NCI-H82 treated with DMSO at 0.1 percent for 48 hours (cell line): ENCODE results near the gene SETD7.

Experiments
- DNase-seq: peaks from one replicate; lab custom pipeline; 2025; ENCODE audit not compliant: unreplicated experiment; lab: John Stamatoyannopoulos, UW

Gene SETD7

GRCh38 chr4:139575072-139575471 is 19.1 kb upstream of the SETD7 start:
- DNase-seq = no peak

- no peak for DNase-seq
These were observed 18.6 kb upstream of the SETD7 start for GRCh38 chr4:139574641-139575040.

- no peak for DNase-seq
These were observed 12.4 kb upstream of the SETD7 start for GRCh38 chr4:139568206-139568955.

- peak; percentile 94 for DNase-seq
These were observed 11.3 kb upstream of the SETD7 start for GRCh38 chr4:139567159-139567870.

- DNase-seq = no peak
These were observed 8.5 kb upstream of the SETD7 start for GRCh38 chr4:139564502-139564901.

- no peak for DNase-seq
These were observed 7.5 kb upstream of the SETD7 start for GRCh38 chr4:139563515-139563914.

GRCh38 chr4:139562839-139563238 is 6.8 kb upstream of the SETD7 start:
- DNase-seq = no peak

- no peak for DNase-seq
These were observed 6.2 kb upstream of the SETD7 start for GRCh38 chr4:139562067-139562684.

- DNase-seq = no peak
These were observed 4.5 kb upstream of the SETD7 start for GRCh38 chr4:139560406-139561104.

- DNase-seq = no peak
These were observed 3.7 kb upstream of the SETD7 start for GRCh38 chr4:139559687-139560086.

GRCh38 chr4:139559089-139559479 is 3.1 kb upstream of the SETD7 start:
- DNase-seq = no peak

GRCh38 chr4:139558235-139559088 is 2.4 kb upstream of the SETD7 start:
- DNase-seq = no peak

GRCh38 chr4:139557556-139558110 is 1.6 kb upstream of the SETD7 start:
- DNase-seq = peak; percentile 62

- peak; percentile 45 for DNase-seq
These were observed 921 bp upstream of the SETD7 start for GRCh38 chr4:139556724-139557555.

- no peak for DNase-seq
These were observed 331 bp downstream of the SETD7 start for GRCh38 chr4:139555705-139556070.

- DNase-seq = peak; percentile 79
These were observed 920 bp downstream of the SETD7 start for GRCh38 chr4:139554893-139555704.

- DNase-seq = no peak
These were observed 1.5 kb downstream of the SETD7 start for GRCh38 chr4:139554642-139554892.

GRCh38 chr4:139553751-139554641 is 2.0 kb downstream of the SETD7 start:
- DNase-seq = no peak
